Ishikawa (cell line): Measurements from ENCODE around the gene SIX1.
A peak's percentile ranks its signal among the peaks of the same experiment; 100 is the strongest.

Experiments used
- CEBPB ChIP-seq: IDR thresholded peaks from 2 replicates; pipeline ENCODE4 v1.6.1; 2012
- CREB1 ChIP-seq: IDR thresholded peaks from 2 replicates; pipeline ENCODE4 v1.6.1; 2012; ENCODE audit warnings: low read depth
- EGR1 ChIP-seq: IDR thresholded peaks from 2 replicates; pipeline ENCODE4 v1.6.1; 2012
- EP300 ChIP-seq: IDR thresholded peaks from 2 replicates; pipeline ENCODE4 v1.6.1; 2012; ENCODE audit warnings: borderline replicate concordance
- NFIC ChIP-seq: IDR thresholded peaks from 2 replicates; pipeline ENCODE4 v1.6.1; 2012
- RAD21 ChIP-seq: IDR thresholded peaks from 2 replicates; pipeline ENCODE4 v1.6.1; 2012; ENCODE audit warnings: low read depth
- TAF1 ChIP-seq: IDR thresholded peaks from 2 replicates; pipeline ENCODE4 v1.6.1; 2012; ENCODE audit warnings: low read depth, mild to moderate bottlenecking
- TCF12 ChIP-seq: IDR thresholded peaks from 2 replicates; pipeline ENCODE4 v1.6.1; 2012; ENCODE audit warnings: low read depth
- YY1 ChIP-seq: IDR thresholded peaks from 2 replicates; pipeline ENCODE4 v1.6.1; 2012; ENCODE audit warnings: low read depth
- ZBTB7A ChIP-seq: IDR thresholded peaks from 2 replicates; pipeline ENCODE4 v1.6.1; 2012; ENCODE audit warnings: low read depth
- TF ChIP-seq, protein P1 (sequence below): IDR thresholded peaks from 2 replicates; pipeline ENCODE4 v1.6.1; 2012; ENCODE audit warnings: low read depth, mild to moderate bottlenecking
- TF ChIP-seq, protein P2 (sequence below): IDR thresholded peaks from 2 replicates; pipeline ENCODE4 v1.6.1; 2012
- TF ChIP-seq, protein P3 (sequence below): IDR thresholded peaks from 2 replicates; pipeline ENCODE4 v1.6.1; 2012

DNA sequence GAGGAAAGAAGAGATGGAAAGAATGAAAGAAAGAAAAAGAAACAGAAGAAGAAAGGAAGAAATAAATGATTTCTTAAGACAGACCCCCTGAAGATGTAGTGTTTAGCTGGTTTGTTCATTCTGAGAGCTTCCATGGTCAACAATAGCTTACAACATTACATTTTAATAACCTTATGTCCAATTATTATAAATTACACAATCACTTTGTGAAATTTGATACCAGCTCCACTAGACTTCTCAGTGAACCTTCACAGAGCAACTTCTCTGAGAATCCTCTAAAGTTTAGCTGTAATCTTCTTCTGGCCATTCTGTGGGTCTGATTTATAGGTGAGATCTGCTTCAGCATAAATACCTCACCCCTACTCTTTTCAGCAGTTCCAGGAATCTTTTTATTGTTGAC, 27.9 kb downstream of the SIX1 start:
- TF ChIP-seq CEBPB, result peak; percentile 36; the same call in 1 of the 2 replicates
- TF ChIP-seq, protein P1, sequence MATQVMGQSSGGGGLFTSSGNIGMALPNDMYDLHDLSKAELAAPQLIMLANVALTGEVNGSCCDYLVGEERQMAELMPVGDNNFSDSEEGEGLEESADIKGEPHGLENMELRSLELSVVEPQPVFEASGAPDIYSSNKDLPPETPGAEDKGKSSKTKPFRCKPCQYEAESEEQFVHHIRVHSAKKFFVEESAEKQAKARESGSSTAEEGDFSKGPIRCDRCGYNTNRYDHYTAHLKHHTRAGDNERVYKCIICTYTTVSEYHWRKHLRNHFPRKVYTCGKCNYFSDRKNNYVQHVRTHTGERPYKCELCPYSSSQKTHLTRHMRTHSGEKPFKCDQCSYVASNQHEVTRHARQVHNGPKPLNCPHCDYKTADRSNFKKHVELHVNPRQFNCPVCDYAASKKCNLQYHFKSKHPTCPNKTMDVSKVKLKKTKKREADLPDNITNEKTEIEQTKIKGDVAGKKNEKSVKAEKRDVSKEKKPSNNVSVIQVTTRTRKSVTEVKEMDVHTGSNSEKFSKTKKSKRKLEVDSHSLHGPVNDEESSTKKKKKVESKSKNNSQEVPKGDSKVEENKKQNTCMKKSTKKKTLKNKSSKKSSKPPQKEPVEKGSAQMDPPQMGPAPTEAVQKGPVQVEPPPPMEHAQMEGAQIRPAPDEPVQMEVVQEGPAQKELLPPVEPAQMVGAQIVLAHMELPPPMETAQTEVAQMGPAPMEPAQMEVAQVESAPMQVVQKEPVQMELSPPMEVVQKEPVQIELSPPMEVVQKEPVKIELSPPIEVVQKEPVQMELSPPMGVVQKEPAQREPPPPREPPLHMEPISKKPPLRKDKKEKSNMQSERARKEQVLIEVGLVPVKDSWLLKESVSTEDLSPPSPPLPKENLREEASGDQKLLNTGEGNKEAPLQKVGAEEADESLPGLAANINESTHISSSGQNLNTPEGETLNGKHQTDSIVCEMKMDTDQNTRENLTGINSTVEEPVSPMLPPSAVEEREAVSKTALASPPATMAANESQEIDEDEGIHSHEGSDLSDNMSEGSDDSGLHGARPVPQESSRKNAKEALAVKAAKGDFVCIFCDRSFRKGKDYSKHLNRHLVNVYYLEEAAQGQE, result no peak
- TF ChIP-seq, protein P2, sequence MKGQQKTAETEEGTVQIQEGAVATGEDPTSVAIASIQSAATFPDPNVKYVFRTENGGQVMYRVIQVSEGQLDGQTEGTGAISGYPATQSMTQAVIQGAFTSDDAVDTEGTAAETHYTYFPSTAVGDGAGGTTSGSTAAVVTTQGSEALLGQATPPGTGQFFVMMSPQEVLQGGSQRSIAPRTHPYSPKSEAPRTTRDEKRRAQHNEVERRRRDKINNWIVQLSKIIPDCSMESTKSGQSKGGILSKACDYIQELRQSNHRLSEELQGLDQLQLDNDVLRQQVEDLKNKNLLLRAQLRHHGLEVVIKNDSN, result no peak
- TF ChIP-seq CREB1, result no peak
- TF ChIP-seq EP300, result no peak
- TF ChIP-seq TAF1, result no peak
- TF ChIP-seq NFIC, result no peak
- TF ChIP-seq ZBTB7A, result no peak
- TF ChIP-seq, protein P3, sequence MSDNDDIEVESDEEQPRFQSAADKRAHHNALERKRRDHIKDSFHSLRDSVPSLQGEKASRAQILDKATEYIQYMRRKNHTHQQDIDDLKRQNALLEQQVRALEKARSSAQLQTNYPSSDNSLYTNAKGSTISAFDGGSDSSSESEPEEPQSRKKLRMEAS, result no peak
- TF ChIP-seq TCF12, result no peak
- no peak for TF ChIP-seq EGR1
- no peak for TF ChIP-seq YY1
- no peak for TF ChIP-seq RAD21
